GM10847 (cell line): ENCODE measurements around the gene SLC26A5.

ENCODE experiments used
- POLR2A ChIP-seq: IDR thresholded peaks from 2 replicates; pipeline ENCODE4 v1.6.1; 2011; ENCODE audit not compliant: insufficient read length; ENCODE audit errors: extremely low read depth

SLC26A5 gene

DNA sequence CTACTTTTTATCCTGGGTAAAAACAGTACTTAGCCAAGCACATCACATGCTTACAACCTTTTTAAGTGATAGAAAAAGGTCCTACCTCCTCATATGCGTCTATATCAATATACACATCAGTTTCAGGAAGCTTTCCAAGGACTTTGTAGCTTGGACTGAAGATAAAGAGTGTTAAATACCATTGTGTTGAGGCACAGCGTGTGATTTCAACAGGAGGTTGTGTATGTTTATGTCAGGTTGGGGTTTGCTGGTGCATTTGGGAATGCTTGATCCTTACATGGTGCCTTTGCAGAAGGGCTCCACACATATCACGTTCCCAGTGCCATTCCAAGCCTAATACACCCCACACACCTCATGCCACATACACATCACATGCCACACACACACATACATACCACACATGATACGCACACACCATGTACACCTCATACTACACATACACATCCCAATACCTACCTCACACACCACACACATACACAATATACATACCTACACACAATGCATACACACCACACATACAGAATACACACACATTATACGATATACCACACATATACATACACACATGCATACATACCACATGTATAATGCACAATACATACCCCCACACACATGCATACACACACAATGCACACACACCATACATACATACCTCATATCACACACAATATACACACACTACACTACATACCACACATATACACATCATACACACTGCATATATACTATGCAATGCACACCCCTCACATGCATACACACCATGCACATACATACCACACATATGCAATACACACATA lies 65.4 kb downstream of the SLC26A5 start:
- no peak for TF ChIP-seq POLR2A

DNA sequence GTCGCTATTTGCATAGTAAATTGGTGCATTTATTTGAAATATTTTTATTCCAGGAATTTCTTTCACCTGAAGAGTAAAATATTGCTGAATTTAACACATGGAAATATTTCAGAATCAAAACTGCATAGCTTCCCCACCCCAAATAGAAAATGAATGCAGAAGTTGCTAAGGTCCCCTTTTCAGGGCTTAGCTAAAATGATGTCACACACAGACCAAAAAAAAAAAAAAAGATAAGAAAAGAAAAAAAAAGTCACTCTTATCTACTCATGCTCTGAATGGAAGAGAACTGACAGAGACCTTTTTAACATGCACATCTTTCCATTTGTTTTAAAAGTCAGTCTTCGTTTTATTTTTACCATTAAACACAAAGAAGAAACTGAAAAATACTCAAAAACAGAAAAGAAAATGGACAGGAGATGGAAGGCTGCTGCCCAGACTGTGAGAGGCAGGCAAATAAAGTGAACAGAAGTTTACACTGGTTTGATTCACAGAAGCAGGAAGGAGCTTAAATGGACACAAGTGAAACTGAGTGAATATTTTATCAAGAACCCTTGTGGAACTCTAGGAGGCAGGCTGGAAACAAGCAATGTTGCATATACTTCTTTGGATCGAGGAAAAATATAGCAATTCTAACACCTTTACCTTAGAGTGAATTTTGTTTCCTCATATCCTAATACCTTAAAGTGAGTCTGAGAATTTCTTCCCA lies 66.6 kb downstream of the SLC26A5 start:
- TF ChIP-seq POLR2A, result no peak

DNA sequence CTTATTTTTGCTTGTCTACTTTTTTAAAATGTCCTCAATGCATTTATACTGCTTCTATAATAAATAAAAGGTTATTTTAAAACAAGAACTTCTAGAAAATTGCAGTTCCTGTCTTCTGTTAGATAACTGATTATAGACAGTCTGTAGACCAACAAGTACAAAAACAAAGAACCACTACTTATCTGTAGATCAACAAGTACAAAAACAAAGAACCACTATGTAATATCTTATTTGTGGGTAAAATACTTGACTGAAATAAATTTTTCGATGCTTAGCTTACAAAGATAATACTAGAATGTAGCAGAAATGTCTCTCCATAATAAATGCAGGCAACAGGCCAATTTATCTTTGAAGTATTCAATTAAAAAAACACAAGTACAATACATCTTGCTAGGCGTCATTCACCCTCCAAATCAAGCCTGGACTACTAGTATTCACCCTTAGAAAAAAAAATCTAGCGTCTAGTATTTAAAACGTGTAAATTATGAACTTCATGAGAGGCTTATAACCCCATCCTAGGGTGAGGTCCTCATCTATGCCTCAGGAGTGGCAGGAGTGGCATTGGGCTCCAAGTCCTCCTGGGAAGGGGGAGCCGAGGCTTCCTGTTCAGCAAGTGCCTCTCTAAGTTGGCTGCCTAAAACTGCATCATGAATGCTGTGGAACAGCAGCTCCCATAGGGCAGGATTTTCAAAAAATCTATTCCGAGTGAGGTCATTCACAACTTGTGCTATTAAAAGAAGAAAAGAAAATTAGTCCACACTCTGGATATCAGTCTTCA lies 72.0 kb downstream of the SLC26A5 start:
- TF ChIP-seq POLR2A, result no peak

DNA sequence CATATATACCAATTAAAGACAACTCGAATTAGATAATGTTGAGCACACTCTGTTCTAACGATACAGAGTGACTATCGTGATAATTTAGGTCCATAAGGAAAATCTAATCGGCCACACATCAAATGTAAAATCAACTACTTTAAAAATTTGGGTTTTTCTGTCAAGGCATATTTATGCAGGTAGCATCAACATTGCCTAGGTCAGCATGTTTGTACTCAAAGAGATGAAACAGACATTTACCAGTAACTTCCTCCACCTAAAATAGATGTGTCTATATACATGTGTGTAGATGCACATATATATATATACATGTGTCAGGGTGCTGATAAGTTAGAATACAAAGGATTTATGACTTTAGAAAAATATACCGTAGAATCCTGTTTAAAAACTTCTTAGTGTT lies 76.6 kb downstream of the SLC26A5 start:
- TF ChIP-seq POLR2A, result no peak

DNA sequence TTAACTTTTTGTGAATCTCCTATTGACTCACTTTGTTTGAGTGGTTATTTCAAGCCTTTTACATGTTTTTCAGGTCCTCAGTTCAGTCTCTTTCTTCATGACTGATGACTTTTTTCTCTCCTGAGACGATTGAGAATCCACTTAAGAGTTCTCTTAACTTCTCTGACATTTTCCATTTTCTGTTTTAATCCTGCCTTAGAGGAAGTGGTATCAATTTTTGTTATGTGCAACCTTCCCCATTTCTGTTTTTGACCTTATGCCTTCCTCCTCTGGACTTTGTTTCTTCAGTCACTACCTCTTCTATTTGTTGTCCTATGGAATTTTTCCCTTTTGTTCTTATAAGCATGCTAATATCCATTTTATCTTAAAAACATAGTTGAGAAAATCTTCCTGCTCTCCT lies 96.2 kb downstream of the SLC26A5 start:
- no peak for TF ChIP-seq POLR2A

DNA sequence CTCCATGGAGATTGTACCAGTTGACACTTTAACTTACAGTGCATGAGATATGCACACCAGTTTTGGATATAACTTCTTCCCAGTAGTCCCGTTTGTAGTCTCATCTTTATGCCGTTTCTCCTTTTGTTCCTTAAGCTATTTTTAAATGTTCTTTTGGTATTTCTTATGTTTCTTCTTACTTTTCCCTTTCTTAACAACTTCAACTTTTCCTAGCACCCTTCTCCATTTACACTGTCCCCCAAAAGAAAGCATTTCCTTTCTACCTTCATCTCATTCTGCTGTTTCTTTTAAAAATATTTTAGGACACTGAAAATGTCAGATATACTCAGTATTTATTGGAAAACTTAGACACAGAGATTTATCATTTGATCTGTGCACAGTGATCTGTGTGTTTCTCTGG lies 97.0 kb downstream of the SLC26A5 start:
- TF ChIP-seq POLR2A, result no peak

DNA sequence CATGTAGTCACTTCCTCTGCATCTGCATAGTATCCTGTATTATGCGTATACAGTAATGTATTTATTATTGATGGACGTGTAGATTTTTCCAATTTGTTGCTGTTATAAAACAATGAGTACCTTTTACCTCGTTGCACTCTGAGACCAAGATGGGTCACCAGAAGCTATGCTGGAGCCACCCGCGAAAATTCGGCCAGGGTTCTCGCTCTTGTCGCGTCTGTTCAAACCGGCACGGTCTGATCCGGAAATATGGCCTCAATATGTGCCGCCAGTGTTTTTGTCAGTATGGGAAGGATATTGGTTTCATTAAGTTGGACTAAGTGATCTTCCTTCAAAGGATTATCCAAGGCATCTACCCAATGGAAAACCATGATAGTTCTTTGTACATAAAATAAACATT lies 97.6 kb downstream of the SLC26A5 start:
- TF ChIP-seq POLR2A, result no peak

DNA sequence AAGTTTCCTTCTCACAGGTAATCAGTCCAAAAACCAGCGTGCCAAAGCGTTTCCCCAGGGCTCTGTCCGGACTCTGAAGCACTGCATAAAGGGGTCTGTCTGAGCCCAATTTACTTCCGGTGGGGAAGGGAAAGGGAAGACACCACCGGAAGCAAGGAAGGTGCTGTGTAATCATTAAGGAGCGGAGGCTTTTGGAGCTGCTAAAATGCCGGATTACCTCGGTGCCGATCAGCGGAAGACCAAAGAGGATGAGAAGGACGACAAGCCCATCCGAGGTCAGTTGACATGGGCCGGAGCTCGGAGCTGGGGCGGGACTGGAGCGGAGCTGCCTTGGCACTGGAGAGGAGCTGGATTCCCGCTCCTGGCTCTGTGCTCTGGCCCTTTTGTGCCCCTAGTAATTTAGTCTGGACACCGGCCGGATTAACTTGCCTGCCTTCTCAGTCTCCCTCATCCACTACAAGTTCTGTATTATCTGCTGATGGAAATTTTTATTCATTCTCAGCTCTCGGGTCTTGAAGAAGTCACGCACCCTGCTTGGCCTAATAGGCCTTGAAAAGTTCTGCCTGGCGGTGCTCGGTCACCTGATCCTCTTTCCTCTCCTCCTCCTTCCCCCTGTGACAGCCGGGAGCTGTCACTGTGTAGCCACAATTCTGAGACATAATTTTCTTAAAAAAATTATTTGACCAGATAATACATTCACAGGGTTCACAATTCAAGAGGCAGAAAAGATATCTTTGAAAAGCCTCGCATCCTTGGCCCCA lies 98.3 kb downstream of the SLC26A5 start, which contains the start of gene PSMC2:
Gene PSMC2 (plus strand): TSS at position 137 of the 761 bp plus-strand sequence. CDS start 69 bp downstream, at position 206.
- no peak for TF ChIP-seq POLR2A

DNA sequence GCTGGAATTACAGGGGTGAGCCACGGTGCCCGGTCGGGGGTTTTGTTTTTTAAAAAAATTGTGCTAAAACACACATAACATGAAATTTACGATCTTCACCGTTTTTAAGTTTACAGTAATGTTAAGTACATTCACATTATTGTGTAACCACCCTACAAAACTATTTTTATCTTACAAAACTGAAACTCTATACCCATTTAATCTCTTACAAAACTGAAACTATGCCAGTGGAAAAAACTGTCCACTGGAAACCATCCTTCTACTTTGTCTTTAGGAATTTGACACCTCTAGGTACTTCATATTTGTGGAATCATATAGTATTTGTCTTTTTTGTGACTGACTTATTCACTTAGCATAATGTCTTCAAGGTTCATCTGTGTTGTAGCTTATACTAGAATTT lies 99.6 kb downstream of the SLC26A5 start:
- no peak for TF ChIP-seq POLR2A

DNA sequence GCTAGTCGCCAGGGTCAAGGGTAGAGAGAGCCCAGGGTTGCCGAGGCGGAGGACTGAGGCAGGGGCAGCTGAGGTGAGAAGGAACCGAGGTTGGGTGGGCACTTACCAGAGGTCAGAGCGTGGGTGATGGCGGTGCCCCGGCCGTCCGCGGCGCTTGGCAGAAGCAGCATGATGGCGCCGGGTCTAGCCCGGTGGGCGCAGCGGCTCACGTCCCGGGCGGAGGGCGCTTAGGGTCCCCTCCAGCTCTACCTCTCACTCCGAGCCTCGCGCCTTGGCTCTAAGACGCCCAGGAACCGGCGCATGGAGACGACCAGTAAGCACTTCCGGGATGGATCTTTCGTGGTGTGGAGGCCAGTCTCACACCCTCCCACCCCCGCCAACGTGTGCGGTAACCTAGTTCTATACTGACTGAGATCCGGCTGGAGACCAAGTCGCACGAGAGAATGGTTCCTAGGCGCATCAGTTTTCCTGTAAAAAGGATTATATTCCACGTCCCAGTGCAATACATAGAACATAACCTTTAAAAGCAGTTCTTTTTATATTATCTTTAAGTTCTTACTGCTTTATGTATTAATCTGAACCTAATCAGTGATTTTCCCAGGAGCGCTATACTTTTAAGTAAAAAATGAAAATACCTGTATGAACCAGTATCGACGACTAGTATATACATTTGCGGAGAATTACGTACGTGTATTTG lies 101.4 kb downstream of the SLC26A5 start, which contains the start of gene DNAJC2:
Gene DNAJC2 (minus strand): TSS at position 315 of the 697 bp plus-strand sequence. CDS start 145 bp downstream, at position 170.
- TF ChIP-seq POLR2A, result peak; percentile 84

DNA sequence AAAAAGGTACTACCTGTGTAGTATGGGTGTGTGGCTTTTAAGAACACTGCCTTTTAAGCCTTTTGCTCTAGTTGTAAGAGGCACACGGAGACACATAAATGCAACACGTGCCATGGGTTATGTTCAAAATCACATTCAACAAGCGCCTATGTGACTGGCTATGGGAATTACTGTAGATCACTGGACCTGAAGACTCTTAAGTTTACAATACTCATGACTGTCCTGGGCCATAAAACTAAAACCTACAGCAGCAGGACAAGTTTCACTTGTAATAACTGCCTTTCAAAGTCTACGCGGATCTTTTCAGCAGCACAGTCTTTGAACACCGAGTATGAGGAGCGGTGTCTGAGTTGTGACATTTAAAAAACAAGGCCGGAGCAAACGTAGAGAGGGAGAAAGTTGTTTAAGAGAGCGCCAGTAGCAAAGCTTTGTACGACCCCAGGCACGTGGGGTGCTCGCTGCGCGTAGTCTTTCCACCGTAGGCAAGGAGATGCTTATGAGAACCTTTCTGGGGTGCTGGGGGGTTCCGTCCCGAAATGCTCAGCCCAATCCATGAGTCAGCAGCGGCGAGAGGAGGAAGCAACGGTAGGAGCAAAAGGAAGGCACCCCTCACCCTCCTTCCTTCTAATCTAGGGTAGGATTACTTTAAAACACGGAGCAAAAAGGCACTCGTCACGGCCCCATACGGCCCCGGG lies 102.1 kb downstream of the SLC26A5 start:
- no peak for TF ChIP-seq POLR2A

DNA sequence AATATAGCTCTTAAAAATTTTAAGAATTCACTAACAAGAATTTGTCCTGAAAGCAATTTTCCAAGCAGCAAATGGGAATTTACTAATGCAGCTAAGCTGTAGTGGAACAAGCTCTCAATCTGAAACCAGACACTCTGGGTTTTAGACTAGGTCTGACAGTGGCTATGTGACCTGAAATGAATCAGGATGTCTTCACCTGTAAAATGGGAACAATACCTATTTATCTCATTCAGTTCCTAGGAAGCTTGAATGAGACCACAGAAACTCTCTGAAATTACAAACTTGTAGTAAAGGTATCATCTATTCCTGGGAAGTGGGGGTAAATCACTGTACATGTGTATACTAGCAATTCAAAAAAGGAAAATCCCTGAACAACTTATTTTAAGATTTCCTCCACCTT lies 102.7 kb downstream of the SLC26A5 start:
- TF ChIP-seq POLR2A, result no peak

DNA sequence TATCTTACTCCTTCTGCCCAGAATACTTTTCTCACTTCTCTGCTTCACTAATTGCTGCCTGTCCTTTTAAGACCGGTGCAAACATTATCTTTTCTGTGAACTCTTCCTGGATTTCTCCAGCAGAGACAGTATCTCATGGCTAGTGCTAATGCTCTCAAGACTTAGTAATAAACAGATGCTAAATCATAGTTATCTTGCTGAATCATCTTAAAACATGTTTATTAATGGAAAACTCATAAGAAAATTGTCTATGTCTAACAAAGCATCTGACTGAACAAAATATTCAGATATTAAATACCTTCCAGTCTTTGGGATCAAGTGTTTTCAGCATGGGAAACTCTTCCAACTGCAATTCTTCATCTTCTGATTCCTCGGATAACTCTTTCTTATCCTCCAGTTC lies 104.5 kb downstream of the SLC26A5 start:
- no peak for TF ChIP-seq POLR2A

DNA sequence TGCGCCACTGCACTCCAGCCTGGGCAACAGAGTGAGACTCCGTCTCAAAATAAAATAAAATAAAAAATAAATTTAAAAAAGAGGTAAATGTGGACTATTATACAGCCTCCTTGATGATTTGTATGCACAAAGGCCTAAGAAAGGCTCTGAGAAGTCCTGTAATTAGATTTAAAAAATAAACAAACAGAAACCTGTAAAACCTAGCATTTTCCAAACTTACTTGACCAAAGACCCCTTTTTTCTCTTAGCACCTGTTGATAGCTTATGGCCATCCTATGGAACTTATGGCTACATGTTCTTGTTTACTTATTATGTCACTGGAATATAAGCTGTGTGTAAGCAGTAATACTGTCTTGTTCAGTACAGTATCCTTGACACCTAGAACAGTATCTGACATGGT lies 107.1 kb downstream of the SLC26A5 start:
- TF ChIP-seq POLR2A, result no peak
